PFSK-1 (cell line): ENCODE data around the gene TTYH3.

Experiments
- FOXP2 ChIP-seq: optimal IDR thresholded peaks from 2 replicates; pipeline ENCODE3; 2011; ENCODE audit warnings: borderline replicate concordance, control low read depth, inconsistent platforms; ENCODE audit not compliant: insufficient read depth; ENCODE audit errors: extremely low read length, extremely low read depth
- POLR2AphosphoS5 ChIP-seq: IDR thresholded peaks from 2 replicates; pipeline ENCODE4 v1.6.1; 2012; ENCODE audit warnings: low read depth, mild to moderate bottlenecking, control low read depth, low read length, moderate library complexity
- TAF1 ChIP-seq: IDR thresholded peaks from 2 replicates; pipeline ENCODE4 v1.6.1; 2012; ENCODE audit warnings: low read length, control low read depth, borderline replicate concordance; ENCODE audit not compliant: insufficient read depth
- TF ChIP-seq, protein P1 (sequence below), 2 experiments: IDR thresholded peaks; 2 replicates each; pipeline versions ENCODE4 v1.6.1 to v1.8.0; 2011 to 2012; ENCODE audit warnings: low read depth in 2 of 2, low read length in 2 of 2, control low read depth in 1 of 2, inconsistent platforms in 1 of 2, mild to moderate bottlenecking in 1 of 2, moderate library complexity in 1 of 2; ENCODE audit not compliant: insufficient read depth in 1 of 2

GRCh38 chr7:2660359-2661095 lies 28.7 kb downstream of the TTYH3 start:
- no peak for TF ChIP-seq POLR2AphosphoS5
- TF ChIP-seq TAF1 = no peak
- TF ChIP-seq, protein P1, sequence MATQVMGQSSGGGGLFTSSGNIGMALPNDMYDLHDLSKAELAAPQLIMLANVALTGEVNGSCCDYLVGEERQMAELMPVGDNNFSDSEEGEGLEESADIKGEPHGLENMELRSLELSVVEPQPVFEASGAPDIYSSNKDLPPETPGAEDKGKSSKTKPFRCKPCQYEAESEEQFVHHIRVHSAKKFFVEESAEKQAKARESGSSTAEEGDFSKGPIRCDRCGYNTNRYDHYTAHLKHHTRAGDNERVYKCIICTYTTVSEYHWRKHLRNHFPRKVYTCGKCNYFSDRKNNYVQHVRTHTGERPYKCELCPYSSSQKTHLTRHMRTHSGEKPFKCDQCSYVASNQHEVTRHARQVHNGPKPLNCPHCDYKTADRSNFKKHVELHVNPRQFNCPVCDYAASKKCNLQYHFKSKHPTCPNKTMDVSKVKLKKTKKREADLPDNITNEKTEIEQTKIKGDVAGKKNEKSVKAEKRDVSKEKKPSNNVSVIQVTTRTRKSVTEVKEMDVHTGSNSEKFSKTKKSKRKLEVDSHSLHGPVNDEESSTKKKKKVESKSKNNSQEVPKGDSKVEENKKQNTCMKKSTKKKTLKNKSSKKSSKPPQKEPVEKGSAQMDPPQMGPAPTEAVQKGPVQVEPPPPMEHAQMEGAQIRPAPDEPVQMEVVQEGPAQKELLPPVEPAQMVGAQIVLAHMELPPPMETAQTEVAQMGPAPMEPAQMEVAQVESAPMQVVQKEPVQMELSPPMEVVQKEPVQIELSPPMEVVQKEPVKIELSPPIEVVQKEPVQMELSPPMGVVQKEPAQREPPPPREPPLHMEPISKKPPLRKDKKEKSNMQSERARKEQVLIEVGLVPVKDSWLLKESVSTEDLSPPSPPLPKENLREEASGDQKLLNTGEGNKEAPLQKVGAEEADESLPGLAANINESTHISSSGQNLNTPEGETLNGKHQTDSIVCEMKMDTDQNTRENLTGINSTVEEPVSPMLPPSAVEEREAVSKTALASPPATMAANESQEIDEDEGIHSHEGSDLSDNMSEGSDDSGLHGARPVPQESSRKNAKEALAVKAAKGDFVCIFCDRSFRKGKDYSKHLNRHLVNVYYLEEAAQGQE (IDR thresholded peaks at IDR 0.05; ENCODE audit: insufficient read depth in 1 of 2, low read depth in 2 of 2, low read length in 2 of 2) = no peak
- no peak for TF ChIP-seq FOXP2
